ENCODE measurements around the gene KLF16.
A peak's percentile ranks its signal among the peaks of the same experiment; 100 is the strongest.

KLF16 gene

GRCh38 chr19:1855040-1855827 is 8.1 kb downstream of the KLF16 start:
- DNase-seq (ENCODE audit: low spot score): peak; percentile 86

- no peak for DNase-seq (ENCODE audit: low spot score)
These were observed 8.8 kb downstream of the KLF16 start for GRCh38 chr19:1854542-1855039.

- no peak for DNase-seq (ENCODE audit: low spot score)
These were observed 9.3 kb downstream of the KLF16 start for GRCh38 chr19:1854039-1854541.

- peak; percentile 85 for DNase-seq (ENCODE audit: low spot score)
These were observed 9.9 kb downstream of the KLF16 start for GRCh38 chr19:1853295-1854038.

- no peak for DNase-seq (ENCODE audit: low spot score)
These were observed 10.7 kb downstream of the KLF16 start for GRCh38 chr19:1852581-1853128.

- no peak for DNase-seq (ENCODE audit: low spot score)
These were observed 11.5 kb downstream of the KLF16 start for GRCh38 chr19:1851654-1852580.

GRCh38 chr19:1850809-1851653 is 12.3 kb downstream of the KLF16 start:
- no peak for DNase-seq (ENCODE audit: low spot score)

GRCh38 chr19:1849886-1850398 is 13.4 kb downstream of the KLF16 start:
- no peak for DNase-seq (ENCODE audit: low spot score)

- no peak for DNase-seq (ENCODE audit: low spot score)
These were observed 14.3 kb downstream of the KLF16 start for GRCh38 chr19:1849132-1849474.

GRCh38 chr19:1848399-1849131 is 14.8 kb downstream of the KLF16 start, which contains the start of gene REXO1:
TSS of gene REXO1 (minus strand) at chr19:1848483. CDS start at chr19:1848358, 125 bp downstream.
- DNase-seq (ENCODE audit: low spot score): peak; percentile 89

- no peak for DNase-seq (ENCODE audit: low spot score)
These were observed 15.5 kb downstream of the KLF16 start for GRCh38 chr19:1847684-1848398.

GRCh38 chr19:1847348-1847683 is 16.1 kb downstream of the KLF16 start:
- no peak for DNase-seq (ENCODE audit: low spot score)

- no peak for DNase-seq (ENCODE audit: low spot score)
These were observed 16.7 kb downstream of the KLF16 start for GRCh38 chr19:1846517-1847204.

GRCh38 chr19:1845642-1846041 is 17.7 kb downstream of the KLF16 start:
- no peak for DNase-seq (ENCODE audit: low spot score)

- DNase-seq (ENCODE audit: low spot score): no peak
These were observed 18.3 kb downstream of the KLF16 start for GRCh38 chr19:1845125-1845515.

GRCh38 chr19:1844513-1845124 is 18.8 kb downstream of the KLF16 start:
- no peak for DNase-seq (ENCODE audit: low spot score)

GRCh38 chr19:1843646-1844394 is 19.6 kb downstream of the KLF16 start:
- DNase-seq (ENCODE audit: low spot score): no peak

Measured in germinal center (tissue), 1 donor.